Mucosa of descending colon (tissue), 3 donors: ENCODE measurements around the gene REL. TPM values are rescaled to one million over a fixed set of nuclear protein-coding genes. Genes with fewer than 3 reads are reported as not detected.

Source experiments
- ATAC-seq: fragments of 200-7000 bp; cut with Tn5 transposase; one replicate; pipeline ENCODE4 v1.9.1; 2020; ENCODE audit warnings: mild to moderate bottlenecking, moderate library complexity
- DNase-seq, 3 donors: peaks; one replicate each; pipeline ENCODE4 v3.0.0-alpha.2; 2020
- H3K36me3 ChIP-seq: fragments of 200-600 bp; one replicate; pipeline ENCODE4 v1.8.0; 2021; ENCODE audit warnings: low read depth, mild to moderate bottlenecking
- H3K4me1 ChIP-seq: fragments of 200-600 bp; one replicate; pipeline ENCODE4 v1.8.0; 2021; ENCODE audit warnings: low read depth, mild to moderate bottlenecking
- H3K4me3 ChIP-seq: fragments of 200-600 bp; one replicate; pipeline ENCODE4 v1.8.0; 2021; ENCODE audit warnings: mild to moderate bottlenecking
- H3K9me3 ChIP-seq: fragments of 200-600 bp; one replicate; pipeline ENCODE4 v1.8.0; 2021; ENCODE audit warnings: mild to moderate bottlenecking
- intact Hi-C, 2 donors: fragments of 100-400 bp; cut with DNase I in 1 of 2; cut with micrococcal nuclease in 1 of 2; formaldehyde crosslinking; loops; one replicate each; pipeline versions ENCODE4 v1.11.0 to v1.11.1; 2022; cut with DNase I, micrococcal nuclease
- total RNA-seq, 3 donors: library from RNA; stranded (reverse); fragmentation: NEBNext Ultra II Directional in 2 of 3; extraction: Animal tissue kit (Norgen Biotek cat#: 25700) in 2 of 3; gene quantifications; one replicate each; pipeline versions ENCODE4 v1.2.1 to v1.2.4, GENCODE V29; 2021 to 2023
- TF ChIP-seq, protein P1 (sequence below): fragments of 200-600 bp; IDR thresholded peaks from one replicate; pipeline ENCODE4 v1.8.0; 2022; ENCODE audit warnings: antibody characterized with exemption, mild to moderate bottlenecking
- donor health status: DM: no; HTN: no; CAD: no; lungs with moderate emphysema.
- donor health status: DM: no; HTN: no; CAD: no.
- donor health status: DM: no; HTN: yes; CAD: no.

The REL gene
- total RNA-seq, 3 donors from 2014 or later, result 17.4 to 20.5 (median 18.1) TPM

DNA sequence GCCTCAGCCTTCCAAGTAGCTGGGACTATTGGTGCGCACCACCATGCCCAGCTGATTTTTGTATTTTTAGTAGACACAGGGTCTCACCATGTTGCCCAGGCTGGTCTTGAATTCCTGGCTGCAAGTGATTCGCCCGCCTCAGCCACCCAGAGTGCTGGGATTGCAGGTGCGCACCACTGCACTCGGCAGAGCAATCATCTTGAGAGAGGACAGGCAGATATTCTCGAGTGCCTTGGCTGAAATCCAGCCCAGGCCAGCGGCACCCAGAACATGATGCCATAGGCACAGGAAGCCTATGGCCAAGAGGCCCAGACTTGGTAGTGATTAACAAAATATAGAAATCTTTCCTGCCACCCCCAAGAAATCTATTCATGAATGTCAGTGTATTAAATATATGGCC is 78.1 kb downstream of the REL start:
- DNase-seq, result no peak
- H3K4me1 ChIP-seq, result no peaks in the 10 kb centered on the region
- ATAC-seq, result no peak
- H3K4me3 ChIP-seq, result no peak overlapping the region
- no peaks in the 10 kb centered on the region for H3K9me3 ChIP-seq
- TF ChIP-seq, protein P1, sequence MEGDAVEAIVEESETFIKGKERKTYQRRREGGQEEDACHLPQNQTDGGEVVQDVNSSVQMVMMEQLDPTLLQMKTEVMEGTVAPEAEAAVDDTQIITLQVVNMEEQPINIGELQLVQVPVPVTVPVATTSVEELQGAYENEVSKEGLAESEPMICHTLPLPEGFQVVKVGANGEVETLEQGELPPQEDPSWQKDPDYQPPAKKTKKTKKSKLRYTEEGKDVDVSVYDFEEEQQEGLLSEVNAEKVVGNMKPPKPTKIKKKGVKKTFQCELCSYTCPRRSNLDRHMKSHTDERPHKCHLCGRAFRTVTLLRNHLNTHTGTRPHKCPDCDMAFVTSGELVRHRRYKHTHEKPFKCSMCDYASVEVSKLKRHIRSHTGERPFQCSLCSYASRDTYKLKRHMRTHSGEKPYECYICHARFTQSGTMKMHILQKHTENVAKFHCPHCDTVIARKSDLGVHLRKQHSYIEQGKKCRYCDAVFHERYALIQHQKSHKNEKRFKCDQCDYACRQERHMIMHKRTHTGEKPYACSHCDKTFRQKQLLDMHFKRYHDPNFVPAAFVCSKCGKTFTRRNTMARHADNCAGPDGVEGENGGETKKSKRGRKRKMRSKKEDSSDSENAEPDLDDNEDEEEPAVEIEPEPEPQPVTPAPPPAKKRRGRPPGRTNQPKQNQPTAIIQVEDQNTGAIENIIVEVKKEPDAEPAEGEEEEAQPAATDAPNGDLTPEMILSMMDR, result no peak
- intact Hi-C loops, result no loop called here
- no peaks in the 10 kb centered on the region for H3K36me3 ChIP-seq

- Histone ChIP-seq H3K36me3 (no peaks in the 10 kb centered on the region), H3K4me1 (no peaks in the 10 kb centered on the region), H3K4me3 (no peak overlapping the region), H3K9me3 (no peaks in the 10 kb centered on the region)
- DNase-seq (no peak), ATAC-seq (no peak)
- TF ChIP-seq, protein P1, result no peak
- intact Hi-C loops, result no loop called here
These were observed 79.3 kb downstream of the REL start for GRCh38 chr2:60960706-60961105.

- intact Hi-C loops, result no loop called here
- ATAC-seq (no peak), DNase-seq (no peak)
- no peak overlapping the region for H3K4me3 ChIP-seq
- no peaks in the 10 kb centered on the region for H3K9me3 ChIP-seq
- TF ChIP-seq, protein P1, result no peak
- H3K4me1 ChIP-seq, result no peaks in the 10 kb centered on the region
- no peaks in the 10 kb centered on the region for H3K36me3 ChIP-seq
These were observed 80.1 kb downstream of the REL start for GRCh38 chr2:60961457-60961856.

DNA sequence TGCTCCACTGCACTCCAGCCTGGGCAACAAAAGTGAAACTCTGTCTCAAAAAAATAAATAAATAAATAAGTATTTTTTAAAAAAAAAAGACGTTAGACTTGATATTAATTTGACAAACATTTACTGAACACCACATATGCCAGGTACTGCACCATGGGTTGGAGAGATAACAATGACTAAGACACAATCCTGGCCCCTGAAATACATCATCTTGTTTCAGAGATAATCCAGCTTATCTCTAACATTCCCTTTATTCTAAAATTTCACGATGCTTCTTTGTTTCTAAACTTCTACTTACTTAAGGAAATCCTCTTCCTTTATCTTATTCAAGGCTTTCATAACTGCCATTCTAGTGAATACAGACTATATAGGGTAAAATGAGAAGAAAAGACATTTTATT is 81.2 kb downstream of the REL start:
- Histone ChIP-seq H3K9me3 (no peaks in the 10 kb centered on the region), H3K36me3 (no peaks in the 10 kb centered on the region), H3K4me3 (no peak overlapping the region), H3K4me1 (no peaks in the 10 kb centered on the region)
- no peak for ATAC-seq
- intact Hi-C loops, result no loop called here
- DNase-seq, result no peak
- TF ChIP-seq, protein P1, result no peak

- Histone ChIP-seq H3K4me3 (no peak overlapping the region), H3K4me1 (no peaks in the 10 kb centered on the region), H3K36me3 (no peaks in the 10 kb centered on the region), H3K9me3 (no peaks in the 10 kb centered on the region)
- ATAC-seq, result no peak
- intact Hi-C loops, result no loop called here
- DNase-seq, result no peak
- TF ChIP-seq, protein P1, result no peak
These were observed 81.8 kb downstream of the REL start for GRCh38 chr2:60963190-60963589.
